ENCODE measurements around the gene EPB41L1.

- no peak for TF ChIP-seq CTCF (conservative IDR thresholded peaks at IDR 0.05)
- TF ChIP-seq ZFX (IDR thresholded peaks at IDR 0.05) = no peak
Measured at GRCh38 chr20:36159833-36160232, 5.3 kb downstream of the EPB41L1 start.
